Measurements from ENCODE around the gene C3orf33.
"Not testable (repeated sequence)": the region's sequence is repeated elsewhere in the genome, so short reads cannot be mapped to it uniquely, and the experiment has no call there.

The C3orf33 gene

GRCh38 chr3:155805802-155806618 lies at the start of gene C3orf33:
TSS of gene C3orf33 (minus strand) at chr3:155806278. CDS start at chr3:155806252, 26 bp downstream.
- DNase-seq (ENCODE audit: low read depth), result peak; percentile 58

GRCh38 chr3:155854141-155854940 lies 48.3 kb upstream of the C3orf33 start, which contains the start of gene SLC33A1:
TSS of gene SLC33A1 (minus strand) at chr3:155854427. CDS start at chr3:155853997, 430 bp downstream.
- peak; percentile 98 for DNase-seq (ENCODE audit: low read depth)

- no peak for DNase-seq (ENCODE audit: low read depth)
These were observed 47.4 kb upstream of the C3orf33 start for GRCh38 chr3:155853214-155854140.

- DNase-seq (ENCODE audit: low read depth), result no peak
These were observed 46.3 kb upstream of the C3orf33 start for GRCh38 chr3:155852341-155852740.

- not testable (repeated sequence) for DNase-seq (ENCODE audit: low read depth)
These were observed 43.3 kb upstream of the C3orf33 start for GRCh38 chr3:155849404-155849803.

- DNase-seq (ENCODE audit: low read depth), result no peak
These were observed 41.9 kb upstream of the C3orf33 start for GRCh38 chr3:155847993-155848392.

GRCh38 chr3:155846119-155846518 lies 40.0 kb upstream of the C3orf33 start:
- no peak for DNase-seq (ENCODE audit: low read depth)

- no peak for DNase-seq (ENCODE audit: low read depth)
These were observed 37.5 kb upstream of the C3orf33 start for GRCh38 chr3:155843569-155843968.

- no peak for DNase-seq (ENCODE audit: low read depth)
These were observed 29.4 kb upstream of the C3orf33 start for GRCh38 chr3:155835341-155836071.

GRCh38 chr3:155828490-155829098 lies 22.5 kb upstream of the C3orf33 start:
- DNase-seq (ENCODE audit: low read depth), result not testable (repeated sequence)

GRCh38 chr3:155815030-155815545 lies 9.0 kb upstream of the C3orf33 start:
- no peak for DNase-seq (ENCODE audit: low read depth)

- DNase-seq (ENCODE audit: low read depth), result not testable (repeated sequence)
These were observed 7.1 kb upstream of the C3orf33 start for GRCh38 chr3:155813224-155813623.

- DNase-seq (ENCODE audit: low read depth), result no peak
These were observed 3.1 kb upstream of the C3orf33 start for GRCh38 chr3:155809181-155809580.

GRCh38 chr3:155807823-155808222 lies 1.7 kb upstream of the C3orf33 start:
- DNase-seq (ENCODE audit: low read depth), result no peak

- peak; percentile 4 for DNase-seq (ENCODE audit: low read depth)
These were observed 775 bp downstream of the C3orf33 start for GRCh38 chr3:155805204-155805801.

- DNase-seq (ENCODE audit: low read depth), result no peak
These were observed 1.8 kb downstream of the C3orf33 start for GRCh38 chr3:155804323-155804722.

GRCh38 chr3:155792532-155792931 lies 13.5 kb downstream of the C3orf33 start:
- DNase-seq (ENCODE audit: low read depth), result no peak

- no peak for DNase-seq (ENCODE audit: low read depth)
These were observed 14.9 kb downstream of the C3orf33 start for GRCh38 chr3:155791190-155791589.

- DNase-seq (ENCODE audit: low read depth), result no peak
These were observed 15.7 kb downstream of the C3orf33 start for GRCh38 chr3:155790272-155790925.

All from stimulated activated CD8-positive, alpha-beta memory T cell treated with anti-CD3 and anti-CD28 coated beads, Interleukin-12 subunit alpha, Interleukin-12 subunit beta, amount 100 ng/mL, for 1 hour (primary cell).